BE2C (cell line): ENCODE measurements around the gene RAB6B.

Experiments used
- DNase-seq: peaks from one replicate; pipeline ENCODE4 v3.0.0-alpha.2; 2020
- H3K27me3 ChIP-seq: fragments of 250-450 bp; sonication (Bioruptor Pico); 2 replicates; pipeline ENCODE4 v1.5.1; 2020; ENCODE audit warnings: mild to moderate bottlenecking
- H3K36me3 ChIP-seq: fragments of 250-450 bp; sonication (Bioruptor Pico); 2 replicates; pipeline ENCODE4 v1.5.1; 2020; ENCODE audit warnings: mild to moderate bottlenecking
- H3K4me1 ChIP-seq: fragments of 250-450 bp; sonication (Bioruptor Pico); 2 replicates; pipeline ENCODE4 v1.5.1; 2020
- H3K4me3 ChIP-seq: 2 replicates; pipeline ENCODE4 v1.5.1; 2011; ENCODE audit warnings: low read depth, low read length
- H3K9me3 ChIP-seq: fragments of 250-450 bp; sonication (Bioruptor Pico); 2 replicates; pipeline ENCODE4 v1.5.1; 2020
- TF ChIP-seq, protein P1 (sequence below): IDR thresholded peaks from 2 replicates; pipeline ENCODE4 v1.5.1; 2012; ENCODE audit warnings: mild to moderate bottlenecking, low read depth, low read length

The RAB6B gene

DNA sequence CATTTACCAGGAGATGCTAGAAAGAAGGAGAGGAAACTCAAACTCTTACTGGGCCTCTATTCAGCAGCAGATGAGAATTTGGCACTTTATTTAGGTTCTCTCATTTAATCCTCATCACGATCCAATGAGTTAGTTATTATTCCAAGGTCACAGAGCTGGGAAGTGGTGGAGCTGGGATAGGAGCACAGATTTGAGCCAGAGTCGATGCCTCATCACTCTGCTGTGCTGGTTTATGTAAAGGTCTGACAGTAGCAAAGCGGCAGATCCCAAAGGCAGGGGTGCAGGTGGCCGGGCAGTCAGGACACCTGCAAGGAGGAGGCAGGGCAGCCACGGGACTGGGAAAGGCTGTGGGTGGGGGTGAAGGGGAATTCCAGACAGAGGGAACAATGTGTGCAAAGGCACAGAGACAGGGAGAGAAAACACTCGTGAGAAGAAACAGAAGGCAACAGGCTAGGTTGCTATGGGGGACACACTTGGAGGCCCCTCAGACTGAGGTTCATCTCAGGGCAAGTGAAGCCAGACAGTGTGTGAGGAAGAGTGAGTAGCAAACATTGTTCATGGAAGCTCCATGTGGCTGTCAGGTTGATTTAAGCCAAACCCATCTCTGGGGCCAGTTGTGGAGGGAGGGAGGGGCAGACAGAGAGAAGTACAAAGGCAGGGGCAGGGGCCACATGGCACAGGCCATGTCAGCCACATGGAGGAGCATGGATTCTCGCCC, 26.8 kb downstream of the RAB6B start:
- no peak overlapping the region for H3K4me3 ChIP-seq
- no peaks in the 10 kb centered on the region for H3K27me3 ChIP-seq
- TF ChIP-seq, protein P1, sequence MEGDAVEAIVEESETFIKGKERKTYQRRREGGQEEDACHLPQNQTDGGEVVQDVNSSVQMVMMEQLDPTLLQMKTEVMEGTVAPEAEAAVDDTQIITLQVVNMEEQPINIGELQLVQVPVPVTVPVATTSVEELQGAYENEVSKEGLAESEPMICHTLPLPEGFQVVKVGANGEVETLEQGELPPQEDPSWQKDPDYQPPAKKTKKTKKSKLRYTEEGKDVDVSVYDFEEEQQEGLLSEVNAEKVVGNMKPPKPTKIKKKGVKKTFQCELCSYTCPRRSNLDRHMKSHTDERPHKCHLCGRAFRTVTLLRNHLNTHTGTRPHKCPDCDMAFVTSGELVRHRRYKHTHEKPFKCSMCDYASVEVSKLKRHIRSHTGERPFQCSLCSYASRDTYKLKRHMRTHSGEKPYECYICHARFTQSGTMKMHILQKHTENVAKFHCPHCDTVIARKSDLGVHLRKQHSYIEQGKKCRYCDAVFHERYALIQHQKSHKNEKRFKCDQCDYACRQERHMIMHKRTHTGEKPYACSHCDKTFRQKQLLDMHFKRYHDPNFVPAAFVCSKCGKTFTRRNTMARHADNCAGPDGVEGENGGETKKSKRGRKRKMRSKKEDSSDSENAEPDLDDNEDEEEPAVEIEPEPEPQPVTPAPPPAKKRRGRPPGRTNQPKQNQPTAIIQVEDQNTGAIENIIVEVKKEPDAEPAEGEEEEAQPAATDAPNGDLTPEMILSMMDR, result no peak
- no peaks in the 10 kb centered on the region for H3K4me1 ChIP-seq
- H3K36me3 ChIP-seq, result no peaks in the 10 kb centered on the region
- no peaks in the 10 kb centered on the region for H3K9me3 ChIP-seq
- no peak for DNase-seq

DNA sequence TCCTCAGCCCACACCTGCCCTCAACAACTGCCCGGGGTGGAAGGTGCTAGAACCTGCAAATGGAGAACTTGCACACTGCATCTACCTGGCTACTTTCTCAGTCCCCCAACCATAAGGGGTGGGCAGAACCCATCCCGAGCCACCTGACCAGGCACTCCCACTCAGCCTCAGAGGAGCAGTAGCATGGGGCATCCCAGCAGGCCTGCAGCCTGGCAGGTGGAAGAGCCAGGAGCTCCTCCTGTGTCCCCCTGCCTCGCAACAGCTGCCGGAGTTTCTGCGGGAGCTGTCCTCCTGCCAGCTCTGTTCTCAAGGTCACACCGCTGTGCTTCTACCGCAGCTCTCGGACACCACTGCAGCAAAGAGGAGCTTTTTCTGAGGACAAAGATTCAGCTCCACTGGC, 27.5 kb downstream of the RAB6B start:
- Histone ChIP-seq H3K9me3 (no peaks in the 10 kb centered on the region), H3K36me3 (no peaks in the 10 kb centered on the region)
- DNase-seq, result no peak

DNA sequence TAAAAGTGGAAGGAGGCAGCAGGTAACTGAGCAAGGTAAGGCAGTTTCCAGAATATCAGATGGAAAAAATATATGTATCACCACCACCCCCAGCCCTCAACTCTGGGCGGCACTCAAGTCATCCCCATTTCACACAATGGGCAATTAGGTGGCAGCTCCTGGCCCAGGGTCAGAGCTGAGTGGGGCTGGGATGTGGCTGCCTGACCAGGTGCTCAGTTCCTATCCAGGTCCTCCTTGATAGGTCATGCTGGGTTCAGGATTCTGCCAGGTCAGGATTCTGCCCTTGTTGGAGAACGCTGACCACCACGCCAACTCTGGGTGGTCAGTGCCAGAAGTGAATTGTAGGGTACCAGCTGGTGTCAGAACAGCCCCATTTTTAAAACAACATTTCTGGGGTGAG, 29.5 kb downstream of the RAB6B start:
- no peak overlapping the region for H3K4me3 ChIP-seq
- TF ChIP-seq, protein P1, result no peak
- no peaks in the 10 kb centered on the region for H3K9me3 ChIP-seq
- DNase-seq, result no peak
- H3K4me1 ChIP-seq, result no peaks in the 10 kb centered on the region
- H3K27me3 ChIP-seq, result no peaks in the 10 kb centered on the region
- no peaks in the 10 kb centered on the region for H3K36me3 ChIP-seq

More for the DNA sequence above, 27.5 kb downstream of the RAB6B start:
- Histone ChIP-seq H3K4me1 (no peaks in the 10 kb centered on the region), H3K27me3 (no peaks in the 10 kb centered on the region), H3K4me3 (no peak overlapping the region)
- TF ChIP-seq, protein P1, result no peak

DNA sequence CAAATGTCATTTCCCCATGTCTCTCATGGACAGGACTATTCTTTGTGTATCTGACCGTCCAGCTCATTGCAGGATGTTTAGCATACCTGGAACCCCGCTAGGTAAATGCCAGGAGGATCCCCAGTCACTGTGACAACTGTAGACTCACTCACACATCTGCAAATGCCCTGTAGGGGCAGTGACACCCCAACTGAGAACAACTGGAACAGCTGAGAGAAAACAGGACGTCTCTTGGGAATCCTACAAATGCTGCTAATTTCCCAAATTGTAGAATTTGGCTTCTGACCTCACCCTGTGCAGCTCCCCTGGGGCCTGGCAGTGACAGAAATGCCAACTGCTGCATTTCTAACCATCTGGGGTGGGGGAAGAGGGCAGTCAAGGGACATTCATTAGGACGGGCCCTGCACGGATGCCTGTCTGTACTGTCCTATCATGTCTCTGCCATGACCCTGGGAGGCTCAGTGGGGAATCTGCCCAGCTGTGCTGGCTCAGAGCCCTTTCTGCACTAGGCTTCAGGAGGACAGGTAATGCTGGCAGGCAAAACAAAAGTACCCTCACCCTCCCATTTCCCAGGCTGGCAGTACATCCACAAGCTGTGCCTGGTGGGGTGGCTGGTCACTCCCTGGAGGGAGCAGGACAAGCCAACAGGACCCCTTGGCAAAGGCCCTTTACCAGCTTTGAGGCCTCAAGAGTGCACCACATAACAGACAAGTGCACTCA, 30.4 kb downstream of the RAB6B start:
- TF ChIP-seq, protein P1, result no peak
- Histone ChIP-seq H3K36me3 (no peaks in the 10 kb centered on the region), H3K4me1 (no peaks in the 10 kb centered on the region), H3K27me3 (no peaks in the 10 kb centered on the region), H3K9me3 (no peaks in the 10 kb centered on the region), H3K4me3 (no peak overlapping the region)
- no peak for DNase-seq

DNA sequence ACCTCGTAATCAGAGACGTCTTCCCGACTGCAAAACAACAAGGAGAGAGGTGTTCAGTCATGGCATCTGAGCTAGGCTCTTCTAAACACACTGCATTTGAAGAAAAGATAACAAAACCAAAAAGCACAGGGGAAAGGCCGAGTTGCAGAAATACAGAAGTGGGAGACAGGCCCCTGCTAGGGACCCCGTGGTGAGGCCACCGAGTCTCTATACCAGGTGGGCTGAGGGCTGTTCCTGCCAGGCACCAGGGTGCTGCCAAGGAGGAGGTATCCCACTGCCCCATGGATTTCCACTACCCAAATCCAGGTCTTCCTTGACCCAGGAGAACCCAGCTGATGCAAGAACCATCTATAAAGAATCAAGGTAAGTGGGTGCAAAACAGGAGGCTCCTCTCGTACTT, 31.1 kb downstream of the RAB6B start:
- no peak for DNase-seq
- no peaks in the 10 kb centered on the region for H3K4me1 ChIP-seq
- no peak overlapping the region for H3K4me3 ChIP-seq
- H3K27me3 ChIP-seq, result no peaks in the 10 kb centered on the region
- H3K36me3 ChIP-seq, result no peaks in the 10 kb centered on the region
- TF ChIP-seq, protein P1, result no peak
- no peaks in the 10 kb centered on the region for H3K9me3 ChIP-seq

DNA sequence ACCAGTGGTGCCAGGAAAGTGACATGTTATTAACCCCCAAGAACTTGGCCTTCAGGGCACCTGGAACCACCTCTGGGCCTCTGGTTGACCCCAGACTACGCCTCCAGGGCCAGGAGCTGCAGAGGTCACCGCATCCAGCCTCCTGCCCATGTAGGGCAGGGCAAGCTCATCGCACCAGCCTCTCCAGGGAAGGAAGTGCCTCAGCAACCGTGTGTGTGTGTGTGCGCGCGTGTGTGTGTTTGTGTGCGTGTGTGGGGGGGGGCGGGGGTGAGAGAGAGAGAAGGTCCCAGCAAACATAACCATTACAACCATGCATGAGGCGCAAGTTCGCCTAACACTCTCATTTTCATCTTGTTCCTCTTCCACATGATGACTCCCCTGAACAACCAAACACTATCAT, 31.8 kb downstream of the RAB6B start:
- no peaks in the 10 kb centered on the region for H3K9me3 ChIP-seq
- no peaks in the 10 kb centered on the region for H3K36me3 ChIP-seq
- no peak overlapping the region for H3K4me3 ChIP-seq
- H3K27me3 ChIP-seq, result no peaks in the 10 kb centered on the region
- H3K4me1 ChIP-seq, result no peaks in the 10 kb centered on the region
- DNase-seq, result no peak
- TF ChIP-seq, protein P1, result no peak
